ENCODE data around the gene NLRC5.
A peak's percentile ranks its signal among the peaks of the same experiment; 100 is the strongest.
"Not testable (repeated sequence)": the region's sequence is repeated elsewhere in the genome, so short reads cannot be mapped to it uniquely, and the experiment has no call there.

NLRC5 gene

GRCh38 chr16:57106767-57107166 lies 117.4 kb downstream of the NLRC5 start:
- no peak for DNase-seq (ENCODE audit: low read depth)

- DNase-seq (ENCODE audit: low read depth), result no peak
Observed at GRCh38 chr16:57107321-57107922, 118.1 kb downstream of the NLRC5 start.

GRCh38 chr16:57108432-57108831 lies 119.1 kb downstream of the NLRC5 start:
- DNase-seq (ENCODE audit: low read depth), result no peak

- not testable (repeated sequence) for DNase-seq (ENCODE audit: low read depth)
Observed at GRCh38 chr16:57109259-57110105, 120.1 kb downstream of the NLRC5 start.

- DNase-seq (ENCODE audit: low read depth), result no peak
Observed at GRCh38 chr16:57110937-57111336, 121.6 kb downstream of the NLRC5 start.

GRCh38 chr16:57111420-57111819 lies 122.1 kb downstream of the NLRC5 start:
- DNase-seq (ENCODE audit: low read depth), result no peak

GRCh38 chr16:57112403-57113041 lies 123.2 kb downstream of the NLRC5 start:
- DNase-seq (ENCODE audit: low read depth), result no peak

GRCh38 chr16:57113042-57113453 lies 123.7 kb downstream of the NLRC5 start:
- no peak for DNase-seq (ENCODE audit: low read depth)

- DNase-seq (ENCODE audit: low read depth), result no peak
Observed at GRCh38 chr16:57113664-57114063, 124.3 kb downstream of the NLRC5 start.

- no peak for DNase-seq (ENCODE audit: low read depth)
Observed at GRCh38 chr16:57115168-57115513, 125.8 kb downstream of the NLRC5 start.

- no peak for DNase-seq (ENCODE audit: low read depth)
Observed at GRCh38 chr16:57115514-57116182, 126.3 kb downstream of the NLRC5 start.

GRCh38 chr16:57118461-57119084 lies 129.2 kb downstream of the NLRC5 start:
- DNase-seq (ENCODE audit: low read depth), result no peak

- no peak for DNase-seq (ENCODE audit: low read depth)
Observed at GRCh38 chr16:57123216-57123973, 134.0 kb downstream of the NLRC5 start.

- no peak for DNase-seq (ENCODE audit: low read depth)
Observed at GRCh38 chr16:57123974-57124674, 134.8 kb downstream of the NLRC5 start.

GRCh38 chr16:57125376-57125775 lies 136.0 kb downstream of the NLRC5 start:
- DNase-seq (ENCODE audit: low read depth), result no peak

GRCh38 chr16:57125969-57126368 lies 136.6 kb downstream of the NLRC5 start:
- no peak for DNase-seq (ENCODE audit: low read depth)

GRCh38 chr16:57126411-57126810 lies 137.1 kb downstream of the NLRC5 start:
- DNase-seq (ENCODE audit: low read depth), result no peak

GRCh38 chr16:57127037-57127763 lies 137.8 kb downstream of the NLRC5 start:
- DNase-seq (ENCODE audit: low read depth), result no peak

GRCh38 chr16:57127836-57128235 lies 138.5 kb downstream of the NLRC5 start:
- no peak for DNase-seq (ENCODE audit: low read depth)

GRCh38 chr16:57128771-57129389 lies 139.5 kb downstream of the NLRC5 start:
- DNase-seq (ENCODE audit: low read depth), result peak; percentile 12
